ENCODE results near the gene B4GALNT3.

The B4GALNT3 gene

GRCh38 chr12:541676-542324 is 82.1 kb downstream of the B4GALNT3 start:
- DNase-seq = no peak

GRCh38 chr12:542395-543113 is 82.8 kb downstream of the B4GALNT3 start:
- no peak for DNase-seq

GRCh38 chr12:543114-543451 is 83.3 kb downstream of the B4GALNT3 start:
- DNase-seq = no peak

GRCh38 chr12:544142-544541 is 84.4 kb downstream of the B4GALNT3 start:
- DNase-seq = no peak

GRCh38 chr12:544941-545635 is 85.3 kb downstream of the B4GALNT3 start:
- DNase-seq = no peak

GRCh38 chr12:545835-546234 is 86.1 kb downstream of the B4GALNT3 start:
- DNase-seq = no peak

GRCh38 chr12:546265-546919 is 86.7 kb downstream of the B4GALNT3 start:
- DNase-seq = no peak

GRCh38 chr12:546920-547845 is 87.4 kb downstream of the B4GALNT3 start:
- peak in 1 of 2 experiments; percentile 61 for DNase-seq

- no peak for DNase-seq
Observed at GRCh38 chr12:547883-548470, 88.2 kb downstream of the B4GALNT3 start.

- no peak for DNase-seq
Observed at GRCh38 chr12:549476-550082, 89.8 kb downstream of the B4GALNT3 start.

GRCh38 chr12:550473-551260 is 90.9 kb downstream of the B4GALNT3 start:
- DNase-seq = no peak

GRCh38 chr12:552466-552865 is 92.7 kb downstream of the B4GALNT3 start:
- no peak for DNase-seq

GRCh38 chr12:553216-554000 is 93.7 kb downstream of the B4GALNT3 start:
- no peak for DNase-seq

- DNase-seq = no peak
Observed at GRCh38 chr12:554001-554285, 94.2 kb downstream of the B4GALNT3 start.

GRCh38 chr12:556498-556897 is 96.8 kb downstream of the B4GALNT3 start:
- no peak for DNase-seq

GRCh38 chr12:558580-558979 is 98.8 kb downstream of the B4GALNT3 start:
- no peak for DNase-seq

- no peak for DNase-seq
Observed at GRCh38 chr12:559208-559905, 99.6 kb downstream of the B4GALNT3 start.

- no peak for DNase-seq
Observed at GRCh38 chr12:559906-560455, 100.2 kb downstream of the B4GALNT3 start.

GRCh38 chr12:560691-561390 is 101.1 kb downstream of the B4GALNT3 start:
- no peak for DNase-seq

All from SW 1271 (cell line).